Measurements from ENCODE around the gene ANKRD12. TPM values are rescaled to one million over a fixed set of nuclear protein-coding genes. Genes with fewer than 3 reads are reported as not detected.
A peak's percentile ranks its signal among the peaks of the same experiment; 100 is the strongest.

ANKRD12 gene
- total and polyA plus RNA-seq, 7 experiments from 2014 or later: 48.7 to 274 (median 154) TPM

DNA sequence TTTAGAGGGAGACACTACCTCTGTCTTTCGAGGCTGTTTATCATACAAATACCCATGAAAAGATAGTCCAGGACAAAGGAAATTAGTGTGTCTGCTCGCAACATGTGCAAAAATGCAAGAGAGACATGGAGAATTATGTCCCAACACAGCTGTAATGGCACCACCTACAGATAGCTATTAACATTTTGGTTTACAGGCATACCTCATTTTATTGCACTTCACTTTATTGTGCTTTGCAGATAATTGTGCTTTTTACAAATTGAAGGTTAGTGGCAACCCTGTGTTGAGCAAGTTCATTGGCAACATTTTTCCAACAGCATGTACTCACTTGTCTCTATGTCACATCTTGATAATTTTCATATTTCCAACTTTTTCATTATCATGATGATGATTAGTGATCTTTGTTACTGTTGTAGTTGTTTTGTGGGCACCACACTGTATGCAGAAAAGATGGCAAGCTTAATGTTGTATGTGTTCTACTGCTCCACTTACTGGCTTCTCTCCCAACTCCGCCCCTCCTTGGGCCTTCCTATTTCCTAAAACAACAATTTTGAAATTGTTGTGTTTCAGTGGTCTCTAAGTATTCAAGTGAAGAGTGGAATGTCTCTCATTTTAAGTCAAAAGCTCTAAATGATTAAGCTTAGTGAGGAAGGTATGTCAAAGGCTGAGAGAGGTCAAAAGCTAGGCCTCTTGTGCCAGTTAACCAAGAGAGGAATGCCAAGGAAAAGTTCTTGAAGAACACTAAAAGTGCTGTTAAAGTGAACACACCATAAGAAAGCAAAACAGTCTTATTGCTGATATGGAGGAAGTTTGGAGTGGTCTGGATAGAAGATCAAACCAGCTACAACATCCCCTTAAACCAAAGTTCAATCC lies 52.0 kb downstream of the ANKRD12 start:
- no peak for ATAC-seq
- peak overlapping the region in 3 of 9 donors; percentile 23 to 53 (median 29) for H3K27ac Mint-ChIP-seq
- no peaks in the 10 kb centered on the region for H3K27me3 Mint-ChIP-seq
- peaks cover 27 to 63% (median 52%) of the 10 kb centered on the region in 7 donors for H3K4me1 Mint-ChIP-seq
- Histone ChIP-seq H3K27me3 (ENCODE audit: control insufficient read depth in 2 of 2, insufficient read depth in 2 of 2, low read length in 2 of 2) (no peaks in the 10 kb centered on the region), H3K4me3 (ENCODE audit: low read length) (no peak overlapping the region), H3K27ac (ENCODE audit: low read depth, low read length) (no peak overlapping the region), H3K9me3 (ENCODE audit: control insufficient read depth in 2 of 3, low read length in 3 of 3) (no peaks in the 10 kb centered on the region), H3K4me1 (ENCODE audit: control insufficient read depth in 2 of 2, insufficient read depth in 2 of 2, low read length in 2 of 2) (peaks cover 7 to 12% of the 10 kb centered on the region in 2 donors), H3K36me3 (ENCODE audit: control insufficient read depth in 2 of 3, insufficient read depth in 3 of 3, low read length in 3 of 3) (peaks cover 0 to 19% (median 5%) of the 10 kb centered on the region in 3 experiments)
- ChIA-PET CTCF (interaction anchor here (0.6 to 2.6 kb wide), 5 partner anchors 17 to 115 kb away, joined by 3 to 8 read pairs (median 3); no protein-coding TSS in a partner anchor), POLR2A (interaction anchor here (0.8 to 1.8 kb wide), 3 partner anchors 52 to 110 kb away, joined by 3 to 4 read pairs (median 3); partner anchors contain the start of gene ANKRD12)
- H3K4me3 Mint-ChIP-seq: peak overlapping the region in 1 of 10 donors; percentile 31
- peaks cover 3 to 65% (median 42%) of the 10 kb centered on the region in 5 donors for H3K36me3 Mint-ChIP-seq
- no peak for DNase-seq
- intact Hi-C loops (cut with micrococcal nuclease): loop anchor here in 1 of 2 donors (1.0 kb wide), 1 partner anchor 115 kb away; no protein-coding TSS in a partner anchor
- H3K9me3 Mint-ChIP-seq: peaks cover 0 to 2% (median 0%) of the 10 kb centered on the region in 11 donors

DNA sequence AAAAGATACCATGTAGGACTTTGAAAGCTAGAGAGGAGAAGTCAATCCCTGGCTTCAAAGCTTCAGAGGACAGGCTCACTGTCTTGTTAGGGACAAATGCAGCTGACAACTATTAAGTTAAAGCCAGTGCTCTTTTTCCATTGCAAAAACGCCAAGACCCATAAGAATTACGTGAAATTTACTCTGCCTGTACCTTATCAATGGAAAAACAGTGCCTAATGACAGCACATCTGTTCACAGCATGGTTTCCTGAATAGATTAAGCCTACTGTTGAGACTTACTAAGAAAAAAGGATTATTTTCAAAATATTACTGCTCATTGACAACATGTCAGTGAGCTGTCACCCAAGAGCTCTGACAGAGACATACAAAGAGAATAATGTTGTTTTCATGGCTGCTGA lies 52.9 kb downstream of the ANKRD12 start:
- no peak overlapping the region for H3K27ac ChIP-seq (ENCODE audit: low read depth, low read length)
- CTCF ChIA-PET: interaction anchor here (1.0 to 1.6 kb wide), 4 partner anchors 16 to 116 kb away, joined by 3 to 4 read pairs (median 3); no protein-coding TSS in a partner anchor
- Mint-ChIP-seq H3K27me3 (no peaks in the 10 kb centered on the region), H3K4me3 (no peak overlapping the region), H3K9me3 (peaks cover 0 to 2% (median 0%) of the 10 kb centered on the region in 11 donors), H3K36me3 (peaks cover 5 to 63% (median 42%) of the 10 kb centered on the region in 5 donors), H3K4me1 (peaks cover 23 to 59% (median 52%) of the 10 kb centered on the region in 7 donors), H3K27ac (peak overlapping the region in 1 of 9 donors; percentile 57)
- no peaks in the 10 kb centered on the region for H3K9me3 ChIP-seq (ENCODE audit: control insufficient read depth in 2 of 3, low read length in 3 of 3)
- no peak for ATAC-seq
- H3K4me1 ChIP-seq (ENCODE audit: control insufficient read depth in 2 of 2, insufficient read depth in 2 of 2, low read length in 2 of 2): peaks cover 4 to 7% of the 10 kb centered on the region in 2 donors
- intact Hi-C loops (cut with micrococcal nuclease): no loop called here
- H3K4me3 ChIP-seq (ENCODE audit: low read length): no peak overlapping the region
- DNase-seq: no peak
- no peaks in the 10 kb centered on the region for H3K27me3 ChIP-seq (ENCODE audit: control insufficient read depth in 2 of 2, insufficient read depth in 2 of 2, low read length in 2 of 2)
- POLR2A ChIA-PET: interaction anchor here (0.8 kb wide), 1 partner anchor 111 kb away, joined by 3 read pairs; no protein-coding TSS in a partner anchor
- H3K36me3 ChIP-seq (ENCODE audit: control insufficient read depth in 2 of 3, insufficient read depth in 3 of 3, low read length in 3 of 3): peaks cover 0 to 19% (median 5%) of the 10 kb centered on the region in 3 experiments

DNA sequence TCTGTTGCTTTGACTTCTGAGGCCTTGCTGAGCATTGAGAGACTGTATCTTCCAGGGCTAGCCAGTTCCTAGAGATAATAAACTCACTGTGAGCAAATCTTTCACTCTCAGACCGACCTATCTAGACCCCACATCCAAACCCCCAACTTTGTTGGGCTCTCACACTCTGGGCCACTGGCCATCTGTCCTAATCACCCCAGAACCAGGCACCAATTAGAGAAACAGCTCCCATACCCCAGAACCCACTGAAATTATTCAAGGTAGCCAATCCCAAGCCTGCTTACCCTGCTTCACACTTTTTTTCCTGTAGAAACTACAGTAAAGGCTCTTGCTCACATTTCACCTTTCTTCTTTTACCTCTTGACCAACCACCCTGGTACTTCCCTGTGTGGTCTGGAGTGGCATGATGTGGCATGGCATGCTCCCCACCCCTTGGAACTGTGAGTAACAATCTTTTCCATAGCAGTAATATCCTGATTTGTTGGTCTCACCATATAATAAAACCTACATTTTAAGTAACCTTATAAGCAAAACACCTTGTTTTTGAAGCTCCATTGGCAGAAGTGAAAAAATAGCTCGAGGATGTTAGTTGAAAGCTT lies 55.2 kb downstream of the ANKRD12 start:
- DNase-seq (no peak), ATAC-seq (no peak)
- H3K27ac Mint-ChIP-seq: peak overlapping the region in 4 of 9 donors; percentile 41 to 67 (median 52)
- peaks cover 3 to 19% (median 8%) of the 10 kb centered on the region in 3 experiments for H3K36me3 ChIP-seq (ENCODE audit: control insufficient read depth in 2 of 3, insufficient read depth in 3 of 3, low read length in 3 of 3)
- no peaks in the 10 kb centered on the region for H3K4me1 ChIP-seq (ENCODE audit: control insufficient read depth in 2 of 2, insufficient read depth in 2 of 2, low read length in 2 of 2)
- H3K27me3 Mint-ChIP-seq: no peaks in the 10 kb centered on the region
- peaks cover 15 to 48% (median 39%) of the 10 kb centered on the region in 7 donors for H3K4me1 Mint-ChIP-seq
- H3K36me3 Mint-ChIP-seq: peaks cover 5 to 61% (median 42%) of the 10 kb centered on the region in 5 donors
- H3K4me3 Mint-ChIP-seq: no peak overlapping the region
- no peak overlapping the region for H3K27ac ChIP-seq (ENCODE audit: low read depth, low read length)
- ChIA-PET CTCF (no interaction called here), POLR2A (no interaction called here)
- peaks cover 0 to 2% (median 0%) of the 10 kb centered on the region in 11 donors for H3K9me3 Mint-ChIP-seq
- no peaks in the 10 kb centered on the region for H3K27me3 ChIP-seq (ENCODE audit: control insufficient read depth in 2 of 2, insufficient read depth in 2 of 2, low read length in 2 of 2)
- no peaks in the 10 kb centered on the region for H3K9me3 ChIP-seq (ENCODE audit: control insufficient read depth in 2 of 3, low read length in 3 of 3)
- intact Hi-C loops (cut with micrococcal nuclease): loop anchor here in 1 of 2 donors (2.0 kb wide), 1 partner anchor 15 kb away; no protein-coding TSS in a partner anchor
- H3K4me3 ChIP-seq (ENCODE audit: low read length): no peak overlapping the region

DNA sequence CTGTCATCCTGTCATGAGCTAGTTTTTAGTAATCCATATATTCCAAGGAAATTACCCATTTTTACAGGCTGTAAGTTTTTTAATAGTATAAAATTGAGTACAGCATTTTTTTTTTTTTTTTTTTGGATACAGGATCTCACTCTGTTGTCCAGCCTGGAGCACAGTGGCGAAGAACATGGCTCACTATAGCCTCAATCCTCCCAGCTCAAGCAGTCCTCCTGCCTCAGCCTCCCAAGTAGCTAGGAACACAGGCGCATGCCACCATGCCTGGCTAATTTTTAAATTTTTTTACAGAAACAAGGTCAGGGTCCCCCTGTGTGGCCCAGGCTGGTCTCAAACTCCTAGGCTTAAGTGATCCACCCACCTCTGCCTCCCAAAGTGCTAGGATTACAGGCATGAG lies 56.5 kb downstream of the ANKRD12 start:
- Histone ChIP-seq H3K4me1 (ENCODE audit: control insufficient read depth in 2 of 2, insufficient read depth in 2 of 2, low read length in 2 of 2) (no peaks in the 10 kb centered on the region), H3K36me3 (ENCODE audit: control insufficient read depth in 2 of 3, insufficient read depth in 3 of 3, low read length in 3 of 3) (peaks cover 3 to 17% (median 8%) of the 10 kb centered on the region in 3 experiments), H3K4me3 (ENCODE audit: low read length) (no peak overlapping the region), H3K27me3 (ENCODE audit: control insufficient read depth in 2 of 2, insufficient read depth in 2 of 2, low read length in 2 of 2) (no peaks in the 10 kb centered on the region), H3K9me3 (ENCODE audit: control insufficient read depth in 2 of 3, low read length in 3 of 3) (no peaks in the 10 kb centered on the region), H3K27ac (ENCODE audit: low read depth, low read length) (no peak overlapping the region)
- ATAC-seq (no peak), DNase-seq (no peak)
- intact Hi-C loops (cut with micrococcal nuclease): loop anchor here in 1 of 2 donors (2.0 kb wide), 1 partner anchor 14 kb away; no protein-coding TSS in a partner anchor
- Mint-ChIP-seq H3K9me3 (peaks cover 0 to 2% (median 0%) of the 10 kb centered on the region in 11 donors), H3K27me3 (no peaks in the 10 kb centered on the region), H3K4me1 (peaks cover 16 to 51% (median 39%) of the 10 kb centered on the region in 7 donors), H3K27ac (no peak overlapping the region), H3K36me3 (peaks cover 5 to 68% (median 42%) of the 10 kb centered on the region in 5 donors), H3K4me3 (no peak overlapping the region)
- ChIA-PET POLR2A (no interaction called here), CTCF (no interaction called here)

- H3K27ac ChIP-seq (ENCODE audit: low read depth, low read length): no peak overlapping the region
- Mint-ChIP-seq H3K4me1 (peaks cover 12 to 57% (median 29%) of the 10 kb centered on the region in 7 donors), H3K36me3 (peaks cover 5 to 44% (median 31%) of the 10 kb centered on the region in 5 donors), H3K4me3 (no peak overlapping the region), H3K27me3 (no peaks in the 10 kb centered on the region), H3K27ac (no peak overlapping the region), H3K9me3 (peaks cover 0 to 1% (median 0%) of the 10 kb centered on the region in 11 donors)
- intact Hi-C loops (cut with micrococcal nuclease): no loop called here
- CTCF ChIA-PET: interaction anchor here (0.8 kb wide), 1 partner anchor 93 kb away, joined by 3 read pairs; no protein-coding TSS in a partner anchor
- peaks cover 3 to 8% (median 3%) of the 10 kb centered on the region in 3 experiments for H3K36me3 ChIP-seq (ENCODE audit: control insufficient read depth in 2 of 3, insufficient read depth in 3 of 3, low read length in 3 of 3)
- no peaks in the 10 kb centered on the region for H3K27me3 ChIP-seq (ENCODE audit: control insufficient read depth in 2 of 2, insufficient read depth in 2 of 2, low read length in 2 of 2)
- no peaks in the 10 kb centered on the region for H3K4me1 ChIP-seq (ENCODE audit: control insufficient read depth in 2 of 2, insufficient read depth in 2 of 2, low read length in 2 of 2)
- no peak overlapping the region for H3K4me3 ChIP-seq (ENCODE audit: low read length)
- no peaks in the 10 kb centered on the region for H3K9me3 ChIP-seq (ENCODE audit: control insufficient read depth in 2 of 3, low read length in 3 of 3)
- ATAC-seq (no peak), DNase-seq (no peak)
- POLR2A ChIA-PET: interaction anchor here (0.6 to 0.7 kb wide), 2 partner anchors 33 to 97 kb away, joined by 3 read pairs; no protein-coding TSS in a partner anchor
Observed at GRCh38 chr18:9196568-9196967, 60.0 kb downstream of the ANKRD12 start.

GRCh38 chr18:9199681-9200080 lies 63.1 kb downstream of the ANKRD12 start:
- Mint-ChIP-seq H3K36me3 (peaks cover 0 to 31% (median 22%) of the 10 kb centered on the region in 5 donors), H3K27me3 (no peaks in the 10 kb centered on the region), H3K27ac (no peak overlapping the region), H3K4me1 (peaks cover 5 to 42% (median 17%) of the 10 kb centered on the region in 7 donors), H3K9me3 (no peaks in the 10 kb centered on the region), H3K4me3 (no peak overlapping the region)
- DNase-seq: no peak
- CTCF ChIA-PET: interaction anchor here (1.4 kb wide), 1 partner anchor 61 kb away, joined by 4 read pairs; no protein-coding TSS in a partner anchor
- Histone ChIP-seq H3K4me3 (ENCODE audit: low read length) (no peak overlapping the region), H3K27ac (ENCODE audit: low read depth, low read length) (no peak overlapping the region), H3K36me3 (ENCODE audit: control insufficient read depth in 2 of 3, insufficient read depth in 3 of 3, low read length in 3 of 3) (peaks cover 3 to 9% (median 3%) of the 10 kb centered on the region in 3 experiments), H3K27me3 (ENCODE audit: control insufficient read depth in 2 of 2, insufficient read depth in 2 of 2, low read length in 2 of 2) (no peaks in the 10 kb centered on the region), H3K9me3 (ENCODE audit: control insufficient read depth in 2 of 3, low read length in 3 of 3) (no peaks in the 10 kb centered on the region), H3K4me1 (ENCODE audit: control insufficient read depth in 2 of 2, insufficient read depth in 2 of 2, low read length in 2 of 2) (no peaks in the 10 kb centered on the region)
- POLR2A ChIA-PET: no interaction called here
- intact Hi-C loops (cut with micrococcal nuclease): no loop called here
- ATAC-seq: no peak

All from naive thymus-derived CD4-positive, alpha-beta T cell (primary cell).